Activated T-helper 1 cell treated with anti-CD3 and anti-CD28 coated beads, Interleukin-12 subunit alpha, Interleukin-12 subunit beta, Interleukin-2, Interleukin-4 antibody, amounts not matched to agents 30 ng/mL and 10 ng/mL and 1 ng/mL, durations not matched to agents 14 hours and 24 hours and 36 hours (primary cell): ENCODE results near the gene KCNK1. TPM values are rescaled to one million over a fixed set of nuclear protein-coding genes. Genes with fewer than 3 reads are reported as not detected.

Experiments
- DNase-seq: peaks from one replicate; pipeline ENCODE4 v3.0.0; 2021; ENCODE audit warnings: low spot score
- H3K27ac Mint-ChIP-seq: one replicate; pipeline ENCODE4 v1.8.0; 2021; ENCODE audit warnings: mild to moderate bottlenecking, mixed read lengths
- H3K27me3 Mint-ChIP-seq: one replicate; pipeline ENCODE4 v1.8.0; 2022; ENCODE audit warnings: mild to moderate bottlenecking, moderate library complexity, mixed read lengths; ENCODE audit not compliant: insufficient read depth
- H3K36me3 Mint-ChIP-seq: one replicate; pipeline ENCODE4 v1.8.0; 2021; ENCODE audit warnings: low read depth, mixed read lengths
- H3K4me1 Mint-ChIP-seq: one replicate; pipeline ENCODE4 v1.8.0; 2021; ENCODE audit warnings: low read depth, mixed read lengths
- H3K4me3 Mint-ChIP-seq: one replicate; pipeline ENCODE4 v1.8.0; 2021; ENCODE audit warnings: mild to moderate bottlenecking, moderate library complexity, mixed read lengths
- H3K9me3 Mint-ChIP-seq: one replicate; pipeline ENCODE4 v1.8.0; 2021; ENCODE audit warnings: mixed read lengths
- intact Hi-C: fragments of 100-400 bp; cut with micrococcal nuclease; formaldehyde crosslinking; loops from one replicate; pipeline ENCODE4 v1.15.1; 2024
- total RNA-seq: library from RNA; stranded (reverse); gene quantifications from 2 replicates; pipeline ENCODE4 v1.2.3, GENCODE V29; 2022

KCNK1 gene
- total RNA-seq, 1 donor from 2014 or later, result 1.8 TPM

DNA sequence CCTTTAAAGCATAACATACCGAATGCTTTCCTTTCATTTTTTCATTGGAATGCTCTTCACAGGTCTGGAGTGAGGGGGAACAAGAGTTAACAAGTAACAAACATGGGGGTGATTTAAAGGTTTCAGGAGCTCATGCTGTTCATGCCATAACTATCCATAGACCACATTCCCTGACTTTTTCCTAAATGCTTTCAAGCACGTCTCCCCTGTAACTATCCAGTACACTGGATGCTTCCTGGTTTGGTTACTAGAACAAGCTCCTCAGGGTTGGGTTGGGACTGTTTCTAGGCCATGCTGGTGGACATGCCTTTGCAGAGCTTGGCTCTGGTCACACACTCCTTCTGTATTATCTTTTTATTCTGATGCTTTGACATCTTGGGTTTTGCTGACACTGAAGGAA is 38.6 kb downstream of the KCNK1 start:
- intact Hi-C loops, result no loop called here
- Mint-ChIP-seq H3K27ac (no peak overlapping the region), H3K4me1 (no peaks in the 10 kb centered on the region), H3K9me3 (no peaks in the 10 kb centered on the region), H3K27me3 (peaks cover 3% of the 10 kb centered on the region), H3K4me3 (no peak overlapping the region), H3K36me3 (no peaks in the 10 kb centered on the region)
- no peak for DNase-seq

DNA sequence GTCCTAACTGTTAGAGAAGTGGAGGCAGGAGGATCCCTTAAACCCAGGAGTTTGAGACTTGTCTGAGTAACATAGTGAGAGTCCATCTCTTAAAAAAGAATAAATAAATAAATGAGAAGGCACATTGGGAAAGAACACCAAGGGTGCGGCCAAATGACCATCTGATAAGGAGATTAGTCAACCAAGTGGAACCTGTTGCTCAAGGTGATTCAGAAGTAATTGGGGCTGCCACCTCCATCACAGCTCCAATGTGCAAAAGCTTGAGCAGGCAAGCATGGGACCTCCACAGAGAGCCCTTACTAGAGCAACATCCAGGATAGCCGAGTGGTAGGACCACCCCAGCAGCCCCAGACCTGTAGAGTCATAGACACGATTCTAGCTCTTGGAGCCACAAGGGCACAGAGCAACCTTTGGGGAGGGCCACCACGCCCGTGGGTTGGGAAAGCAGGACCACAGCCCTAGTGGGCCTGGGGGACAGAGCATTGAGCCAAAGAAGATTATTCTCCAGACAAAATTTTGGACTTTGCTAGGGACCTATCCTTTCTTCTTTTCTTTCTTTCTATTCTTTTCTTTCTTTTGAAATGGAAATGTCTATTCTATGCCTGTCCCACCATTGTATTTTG is 40.9 kb downstream of the KCNK1 start:
- no peak for DNase-seq
- Mint-ChIP-seq H3K36me3 (no peaks in the 10 kb centered on the region), H3K4me1 (no peaks in the 10 kb centered on the region), H3K27ac (no peak overlapping the region), H3K9me3 (no peaks in the 10 kb centered on the region), H3K4me3 (no peak overlapping the region), H3K27me3 (peaks cover 3% of the 10 kb centered on the region)
- intact Hi-C loops, result no loop called here

GRCh38 chr1:233655301-233655740 is 41.4 kb downstream of the KCNK1 start:
- Mint-ChIP-seq H3K9me3 (no peaks in the 10 kb centered on the region), H3K27me3 (peaks cover 3% of the 10 kb centered on the region), H3K4me1 (no peaks in the 10 kb centered on the region), H3K27ac (no peak overlapping the region), H3K4me3 (no peak overlapping the region), H3K36me3 (no peaks in the 10 kb centered on the region)
- intact Hi-C loops, result no loop called here
- DNase-seq, result no peak

DNA sequence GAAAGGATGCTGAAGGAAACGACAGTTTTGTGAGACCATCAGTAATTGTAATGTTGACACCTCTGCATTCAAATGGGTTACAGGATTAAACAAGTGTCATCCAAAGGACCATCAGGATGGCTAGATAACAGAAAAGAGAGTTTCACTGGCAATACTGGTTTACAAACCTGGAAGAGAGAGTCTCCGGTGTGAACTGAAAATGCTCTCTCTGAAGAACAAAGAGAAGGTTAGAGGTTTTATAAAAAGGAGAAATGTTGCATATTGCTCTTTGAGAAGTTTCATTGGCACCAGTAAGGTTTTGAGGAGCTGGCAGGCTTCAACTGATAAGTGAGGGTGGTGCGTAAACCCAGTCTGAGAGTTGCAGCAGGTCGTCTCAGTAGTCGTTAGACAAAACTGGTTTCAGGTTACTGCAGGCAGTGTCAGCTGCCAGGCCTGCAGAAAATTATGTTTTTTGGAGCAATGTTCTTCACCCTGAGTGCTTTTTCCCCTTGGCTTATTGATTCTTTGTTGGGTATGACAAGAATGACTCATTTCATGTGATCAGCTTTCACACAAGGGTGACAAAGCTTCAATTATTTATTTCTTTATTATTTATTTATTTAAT is 42.2 kb downstream of the KCNK1 start:
- H3K27ac Mint-ChIP-seq, result no peak overlapping the region
- H3K36me3 Mint-ChIP-seq, result no peaks in the 10 kb centered on the region
- no peaks in the 10 kb centered on the region for H3K4me1 Mint-ChIP-seq
- H3K27me3 Mint-ChIP-seq, result peaks cover 3% of the 10 kb centered on the region
- no peak for DNase-seq
- no peaks in the 10 kb centered on the region for H3K9me3 Mint-ChIP-seq
- intact Hi-C loops, result no loop called here
- H3K4me3 Mint-ChIP-seq, result no peak overlapping the region

DNA sequence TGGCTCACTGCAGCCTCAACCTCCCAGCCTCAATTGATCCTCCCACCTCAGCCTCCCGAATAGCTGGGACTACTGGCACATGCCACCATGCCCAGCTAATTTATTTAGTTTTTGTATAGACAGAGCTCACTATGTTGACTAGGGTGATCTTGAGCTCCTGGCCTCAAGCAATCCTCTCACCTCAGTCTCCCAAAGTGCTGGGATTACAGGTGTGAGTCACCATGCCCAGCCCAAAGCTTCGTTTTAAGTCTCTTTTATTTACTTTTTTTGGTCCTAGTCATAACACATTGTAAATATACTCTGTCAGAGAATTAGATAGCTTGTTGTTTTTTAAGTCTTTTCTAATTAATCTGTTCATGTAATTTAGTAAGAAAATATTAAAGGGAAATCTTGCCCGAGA is 42.8 kb downstream of the KCNK1 start:
- Mint-ChIP-seq H3K4me1 (no peaks in the 10 kb centered on the region), H3K27ac (no peak overlapping the region), H3K4me3 (no peak overlapping the region), H3K27me3 (no peaks in the 10 kb centered on the region), H3K9me3 (no peaks in the 10 kb centered on the region), H3K36me3 (no peaks in the 10 kb centered on the region)
- intact Hi-C loops, result no loop called here
- no peak for DNase-seq

DNA sequence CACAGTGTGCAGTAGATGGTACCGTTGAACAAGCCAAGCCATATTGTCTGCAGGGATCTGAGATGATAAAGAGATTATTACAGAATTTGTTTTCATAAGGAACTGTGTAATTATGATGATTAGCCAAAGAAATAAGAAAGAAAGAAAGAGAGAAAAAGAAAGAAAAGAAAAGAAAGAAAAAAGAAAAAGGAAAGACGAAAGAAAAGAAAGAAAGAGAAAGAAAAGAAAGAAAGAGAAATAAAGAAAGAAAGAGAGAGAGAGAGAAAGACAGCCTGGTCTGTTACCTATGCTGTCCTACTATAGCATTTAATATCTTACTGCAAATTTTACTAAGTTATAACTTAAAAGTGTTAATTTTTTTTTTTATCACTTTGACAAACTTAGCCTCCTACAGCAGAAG is 43.6 kb downstream of the KCNK1 start:
- Mint-ChIP-seq H3K4me1 (no peaks in the 10 kb centered on the region), H3K9me3 (no peaks in the 10 kb centered on the region), H3K27me3 (no peaks in the 10 kb centered on the region), H3K27ac (no peak overlapping the region), H3K36me3 (no peaks in the 10 kb centered on the region), H3K4me3 (no peak overlapping the region)
- intact Hi-C loops, result no loop called here
- no peak for DNase-seq

GRCh38 chr1:233659495-233659894 is 45.6 kb downstream of the KCNK1 start:
- no peak overlapping the region for H3K4me3 Mint-ChIP-seq
- no peaks in the 10 kb centered on the region for H3K36me3 Mint-ChIP-seq
- H3K4me1 Mint-ChIP-seq, result no peaks in the 10 kb centered on the region
- no peaks in the 10 kb centered on the region for H3K9me3 Mint-ChIP-seq
- DNase-seq, result no peak
- H3K27ac Mint-ChIP-seq, result no peak overlapping the region
- no peaks in the 10 kb centered on the region for H3K27me3 Mint-ChIP-seq
- intact Hi-C loops, result no loop called here

- no peak overlapping the region for H3K4me3 Mint-ChIP-seq
- intact Hi-C loops, result no loop called here
- DNase-seq, result no peak
- no peak overlapping the region for H3K27ac Mint-ChIP-seq
- H3K9me3 Mint-ChIP-seq, result no peaks in the 10 kb centered on the region
- H3K4me1 Mint-ChIP-seq, result no peaks in the 10 kb centered on the region
- no peaks in the 10 kb centered on the region for H3K27me3 Mint-ChIP-seq
- no peaks in the 10 kb centered on the region for H3K36me3 Mint-ChIP-seq
These were observed 47.7 kb downstream of the KCNK1 start for GRCh38 chr1:233661376-233662159.

DNA sequence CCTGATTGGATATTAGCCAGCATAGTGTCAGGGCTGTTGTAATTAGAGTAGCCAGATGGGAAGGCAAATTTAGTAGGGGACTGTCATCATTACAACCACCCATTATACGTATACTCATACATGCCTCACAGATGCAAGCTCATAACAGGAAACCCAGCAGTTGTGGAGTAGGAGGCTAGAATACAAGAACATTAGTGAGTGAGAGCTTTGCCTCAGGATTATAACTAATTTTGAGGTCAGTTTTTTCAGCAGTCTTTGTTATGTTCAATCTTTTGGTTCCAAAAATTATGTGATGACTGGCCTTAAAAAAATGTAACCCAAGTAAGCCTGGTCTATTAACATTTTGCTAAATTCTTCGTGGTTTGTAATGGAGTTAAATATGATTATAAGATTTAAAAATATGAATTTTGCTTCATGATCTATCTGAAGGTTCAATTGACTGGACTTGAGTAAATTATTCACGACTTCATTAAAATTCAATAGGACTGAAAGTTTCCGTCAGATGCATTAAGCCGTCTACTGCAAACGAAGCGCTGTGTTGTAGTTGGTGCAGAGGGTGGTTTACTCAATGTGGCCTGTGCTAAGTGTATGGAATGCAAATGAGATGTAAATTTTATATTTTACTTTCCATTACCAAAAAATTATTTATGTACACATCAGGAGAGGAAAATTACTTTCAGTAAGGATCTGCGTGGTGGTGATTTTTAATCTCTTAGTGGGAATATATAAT is 48.8 kb downstream of the KCNK1 start:
- H3K27ac Mint-ChIP-seq, result no peak overlapping the region
- H3K27me3 Mint-ChIP-seq, result no peaks in the 10 kb centered on the region
- no peaks in the 10 kb centered on the region for H3K4me1 Mint-ChIP-seq
- intact Hi-C loops, result no loop called here
- no peak overlapping the region for H3K4me3 Mint-ChIP-seq
- no peaks in the 10 kb centered on the region for H3K36me3 Mint-ChIP-seq
- no peaks in the 10 kb centered on the region for H3K9me3 Mint-ChIP-seq
- no peak for DNase-seq

- H3K27me3 Mint-ChIP-seq, result no peaks in the 10 kb centered on the region
- H3K36me3 Mint-ChIP-seq, result no peaks in the 10 kb centered on the region
- peaks cover 4% of the 10 kb centered on the region for H3K4me1 Mint-ChIP-seq
- no peaks in the 10 kb centered on the region for H3K9me3 Mint-ChIP-seq
- no peak overlapping the region for H3K27ac Mint-ChIP-seq
- intact Hi-C loops, result no loop called here
- no peak overlapping the region for H3K4me3 Mint-ChIP-seq
- no peak for DNase-seq
These were observed 50.3 kb downstream of the KCNK1 start for GRCh38 chr1:233664253-233664652.

DNA sequence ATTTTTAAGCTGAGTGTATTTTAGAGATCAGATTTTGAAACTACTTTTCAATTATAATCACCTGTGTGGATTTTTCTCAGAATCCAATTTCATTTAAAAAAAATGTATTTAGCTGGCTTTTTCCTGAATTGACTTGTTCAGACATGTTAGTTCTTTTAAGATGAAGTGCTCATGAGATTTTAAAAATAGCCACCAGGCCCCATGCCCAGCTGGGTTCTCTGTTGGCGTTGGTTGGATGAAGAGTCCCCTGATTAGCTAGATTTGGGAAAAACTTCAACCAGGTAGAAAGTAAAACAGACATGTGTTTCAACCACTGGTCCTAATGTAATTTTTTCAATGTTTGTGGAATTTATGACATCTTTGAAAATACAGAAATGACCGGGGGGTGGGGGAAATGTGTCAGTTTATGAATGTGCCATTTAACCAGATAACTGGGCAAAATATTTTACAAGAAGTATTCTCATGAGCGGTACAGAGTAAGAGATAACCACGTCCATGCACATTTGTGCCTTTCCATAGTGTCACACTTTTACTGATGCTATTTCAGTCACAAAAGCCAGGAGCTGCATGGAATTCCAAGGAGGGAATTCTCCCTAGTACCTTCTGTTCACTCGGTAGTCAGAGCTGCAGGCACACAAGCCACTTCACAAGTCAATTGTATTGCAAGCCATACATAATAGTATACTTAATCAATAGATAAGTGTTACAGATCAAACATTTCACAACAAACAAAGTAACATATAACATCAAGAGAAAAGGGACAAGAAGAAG is 51.1 kb downstream of the KCNK1 start:
- Mint-ChIP-seq H3K9me3 (no peaks in the 10 kb centered on the region), H3K36me3 (no peaks in the 10 kb centered on the region), H3K4me1 (peaks cover 4% of the 10 kb centered on the region), H3K27me3 (no peaks in the 10 kb centered on the region), H3K27ac (no peak overlapping the region), H3K4me3 (no peak overlapping the region)
- no peak for DNase-seq
- intact Hi-C loops, result no loop called here

- no peak overlapping the region for H3K4me3 Mint-ChIP-seq
- H3K9me3 Mint-ChIP-seq, result no peaks in the 10 kb centered on the region
- peaks cover 4% of the 10 kb centered on the region for H3K4me1 Mint-ChIP-seq
- DNase-seq, result no peak
- intact Hi-C loops, result no loop called here
- H3K36me3 Mint-ChIP-seq, result no peaks in the 10 kb centered on the region
- no peak overlapping the region for H3K27ac Mint-ChIP-seq
- H3K27me3 Mint-ChIP-seq, result no peaks in the 10 kb centered on the region
These were observed 51.8 kb downstream of the KCNK1 start for GRCh38 chr1:233665575-233666270.
